Right lobe of liver (tissue), 4 donors: ENCODE measurements around the gene CPA1.

Experiments used
- CTCF ChIP-seq, 4 donors: fragments of 200-600 bp in 3 of 4; fragments of 450-650 bp in 1 of 4; IDR thresholded peaks; one replicate each; pipeline versions ENCODE4 v1.5.1 to v1.8.0; 2016 to 2022; ENCODE audit warnings: antibody characterized with exemption in 4 of 4, mild to moderate bottlenecking in 2 of 4
- POLR2A ChIP-seq: fragments of 450-650 bp; IDR thresholded peaks from one replicate; pipeline ENCODE4 v1.6.1; 2017; ENCODE audit warnings: antibody characterized with exemption, mild to moderate bottlenecking
- donor health status: DM: no; HTN: no; CAD: no.
- donor health status: DM: no; HTN: no; CAD: no.
- donor health status: DM: no; HTN: yes; CAD: no.

GRCh38 chr7:130396109-130396508, 15.8 kb downstream of the CPA1 start:
- TF ChIP-seq POLR2A (no peak), CTCF (IDR thresholded peaks at IDR 0.05) (no peak)
